GM12878 (cell line): ENCODE results near the gene PIP4K2A. TPM values are rescaled to one million over a fixed set of nuclear protein-coding genes. Genes with fewer than 3 reads are reported as not detected.

Experiments used
- ATAC-seq: fragments of 200-7000 bp; cut with Tn5 transposase; 3 replicates; pipeline ENCODE4 v1.9.1; 2020; ENCODE audit warnings: mild to moderate bottlenecking, moderate library complexity
- BruUV-seq: library from RNA; stranded (reverse); fragments of 400-500 nt; replicated peaks from 2 replicates; lab custom pipeline; 2021; lab: Mats Ljungman, UMichigan
- CTCF ChIA-PET: fragments of 300-600 bp; sonication (Branson Sonifier 250); formaldehyde crosslinking; extraction: SDS; loops from one replicate; lab custom pipeline; 2021; ENCODE audit warnings: inconsistent platforms; lab: Yijun Ruan, JAX
- POLR2A ChIA-PET: fragments of 350-600 bp; formaldehyde crosslinking; extraction: SDS; loops from one replicate; lab custom pipeline; 2021; ENCODE audit warnings: inconsistent platforms; lab: Charles Lee
- RAD21 ChIA-PET: fragments of 300-600 bp; sonication (Branson Sonifier 250); formaldehyde crosslinking; loops from one replicate; lab custom pipeline; 2023; ENCODE audit warnings: antibody characterized with exemption; ENCODE audit not compliant: unreplicated experiment; lab: Charles Lee
- SMC1A ChIA-PET: fragments of 300-600 bp; sonication (Branson Sonifier 250); formaldehyde crosslinking; loops from one replicate; lab custom pipeline; 2023; ENCODE audit not compliant: unreplicated experiment, uncharacterized antibody; lab: Charles Lee
- DNase-seq: peaks from one replicate; pipeline ENCODE4 v3.0.0-alpha.2; 2011; ENCODE audit warnings: low read depth, low spot score
- FAIRE-seq: peaks from 3 replicates; lab custom pipeline; 2011; peaks lifted over from hg19 to GRCh38; lab: Jason Lieb, UNC
- H2AFZ ChIP-seq: 2 replicates; pipeline ENCODE4 v1.6.0; 2011; ENCODE audit warnings: low read depth, low read length, control low read depth; ENCODE audit not compliant: control insufficient read depth
- H3K27ac ChIP-seq: 2 replicates; pipeline ENCODE4 v1.5.1; 2011; ENCODE audit warnings: control low read depth; ENCODE audit not compliant: control insufficient read depth, insufficient read depth
- H3K27me3 ChIP-seq, 2 experiments: replicated peaks in 1 of 2; 2 replicates each; pipeline versions ENCODE4 v1.6.0 to v1.6.1; 2011; ENCODE audit warnings: low read length in 1 of 2; ENCODE audit not compliant: control insufficient read depth in 2 of 2, insufficient read depth in 2 of 2
- H3K36me3 ChIP-seq, 2 experiments: 2 replicates each; pipeline ENCODE4 v1.5.1; 2011; ENCODE audit warnings: low read length in 1 of 2; ENCODE audit not compliant: control insufficient read depth in 2 of 2, insufficient read depth in 2 of 2
- H3K4me1 ChIP-seq: 2 replicates; pipeline ENCODE4 v1.6.1; 2011; ENCODE audit warnings: mild to moderate bottlenecking, low read length, moderate library complexity, mixed read lengths; ENCODE audit not compliant: control insufficient read depth, insufficient read depth
- H3K4me2 ChIP-seq: 2 replicates; pipeline ENCODE4 v1.6.0; 2011; ENCODE audit warnings: control low read depth; ENCODE audit not compliant: control insufficient read depth, insufficient read depth
- H3K4me3 ChIP-seq: fragments of 200-600 bp; sonication (generic); 2 replicates; pipeline ENCODE4 v1.5.1; 2016
- H3K79me2 ChIP-seq: 2 replicates; pipeline ENCODE4 v1.6.0; 2011; ENCODE audit warnings: low read length; ENCODE audit not compliant: control insufficient read depth, insufficient read depth
- H3K9ac ChIP-seq: 2 replicates; pipeline ENCODE4 v1.8.0; 2011; ENCODE audit warnings: low read length, control low read depth, mixed read lengths; ENCODE audit not compliant: control insufficient read depth, insufficient read depth
- H3K9me3 ChIP-seq: replicated peaks from 3 replicates; pipeline ENCODE4 v1.5.1; 2011; ENCODE audit warnings: mild to moderate bottlenecking, low read length; ENCODE audit not compliant: control insufficient read depth, insufficient read depth
- H4K20me1 ChIP-seq: 2 replicates; pipeline ENCODE4 v1.6.0; 2011; ENCODE audit not compliant: control insufficient read depth, insufficient read depth
- ATF7 ChIP-seq: fragments of 450-650 bp; IDR thresholded peaks from 2 replicates; pipeline ENCODE4 v1.6.1; 2016; ENCODE audit warnings: low read depth, mild to moderate bottlenecking
- BCL11A ChIP-seq: IDR thresholded peaks from 2 replicates; pipeline ENCODE4 v1.6.1; 2011; ENCODE audit warnings: low read depth, low read length
- BHLHE40 ChIP-seq, 2 experiments: fragments of 450-650 bp in 1 of 2; IDR thresholded peaks; 2 replicates each; pipeline ENCODE4 v1.6.1; 2011 to 2017; ENCODE audit warnings: low read depth in 2 of 2, borderline replicate concordance in 1 of 2, improper control_type of control experiment in 1 of 2, low read length in 1 of 2, mild to moderate bottlenecking in 1 of 2
- CHD4 ChIP-seq: fragments of 200-600 bp; sonication (generic); IDR thresholded peaks from 2 replicates; pipeline ENCODE4 v1.6.1; 2016; ENCODE audit warnings: mild to moderate bottlenecking
- IKZF1 ChIP-seq: fragments of 450-650 bp; conservative IDR thresholded peaks from 2 replicates; pipeline ENCODE4 v1.6.1; 2017; ENCODE audit warnings: antibody characterized with exemption, mild to moderate bottlenecking
- JUNB ChIP-seq: IDR thresholded peaks from 2 replicates; pipeline ENCODE4 v1.6.1; 2016; ENCODE audit warnings: antibody characterized with exemption, mild to moderate bottlenecking
- MTA2 ChIP-seq: fragments of 450-650 bp; IDR thresholded peaks from 2 replicates; pipeline ENCODE4 v1.6.1; 2016; ENCODE audit warnings: low read depth, mild to moderate bottlenecking, moderate library complexity
- MTA3 ChIP-seq: IDR thresholded peaks from 2 replicates; pipeline ENCODE4 v1.6.1; 2012; ENCODE audit warnings: low read length, inconsistent platforms, borderline replicate concordance
- MXI1 ChIP-seq: fragments of 150-350 bp; IDR thresholded peaks from 2 replicates; pipeline ENCODE4 v1.6.1; 2011; ENCODE audit warnings: low read depth, mild to moderate bottlenecking, inconsistent platforms, low read length, improper control_type of control experiment
- MYB ChIP-seq: fragments of 150-350 bp; IDR thresholded peaks from 2 replicates; pipeline ENCODE4 v1.6.1; 2014; ENCODE audit warnings: mild to moderate bottlenecking, low read depth, low read length, borderline replicate concordance
- NFYB ChIP-seq: IDR thresholded peaks from 2 replicates; pipeline ENCODE4 v1.6.1; 2011; ENCODE audit warnings: low read depth, mild to moderate bottlenecking, low read length, improper control_type of control experiment, moderate library complexity; ENCODE audit not compliant: insufficient read depth
- PAX5 ChIP-seq: IDR thresholded peaks from 2 replicates; pipeline ENCODE4 v1.6.1; 2011; ENCODE audit warnings: low read depth, low read length, borderline replicate concordance
- RAD21 ChIP-seq: IDR thresholded peaks from 2 replicates; pipeline ENCODE4 v1.6.1; 2011; ENCODE audit warnings: mild to moderate bottlenecking, low read depth, low read length, moderate library complexity; ENCODE audit not compliant: insufficient read depth
- SP1 ChIP-seq: IDR thresholded peaks from one replicate; pipeline ENCODE4 v1.6.1; 2011; ENCODE audit warnings: low read depth, low read length
- TCF12 ChIP-seq: IDR thresholded peaks from 2 replicates; pipeline ENCODE4 v1.6.1; 2011; ENCODE audit warnings: low read depth, mild to moderate bottlenecking, low read length
- TCF3 ChIP-seq: IDR thresholded peaks from 2 replicates; pipeline ENCODE4 v1.6.1; 2012; ENCODE audit warnings: low read depth, mild to moderate bottlenecking, low read length, borderline replicate concordance; ENCODE audit not compliant: insufficient read depth
- ZBTB11 ChIP-seq: fragments of 450-650 bp; formaldehyde crosslinking; IDR thresholded peaks from 2 replicates; pipeline ENCODE4 v1.5.0; 2022; ENCODE audit warnings: mild to moderate bottlenecking, missing genetic modification characterization
- WGBS: methylation state at CpG from one replicate; pipeline ENCODE4 v1.1.6; 2016; ENCODE audit warnings: low lambda C conversion rate; ENCODE audit not compliant: insufficient replicate concordance, insufficient coverage; ENCODE audit errors: missing lambda C conversion rate; 5-methylcytosine and 5-hydroxymethylcytosine counted together
- in situ Hi-C: fragments of 300-500 bp; cut with MboI; formaldehyde crosslinking; loops from 9 replicates; pipeline ENCODE4 v1.14.3; 2018; ENCODE audit warnings: mixed read lengths
- intact Hi-C: fragments of 100-400 bp; cut with micrococcal nuclease; formaldehyde crosslinking; loops from one replicate; pipeline ENCODE4 v1.14.2; 2022; ENCODE audit not compliant: unreplicated experiment
- polyA plus RNA-seq, 11 experiments: library from polyadenylated mRNA; depleted of rRNA in 4 of 11; unstranded in 6 of 11; stranded (reverse) in 5 of 11; fragments of >200 nt; fragmentation: Nextera tagmentation in 4 of 11; fragmentation: Illumina TruSeq in 1 of 11; extraction: Ambion mirVana in 4 of 11; extraction: Trizol in 1 of 11; gene quantifications; 1 replicate in 1 of 11; 2 replicates in 10 of 11; pipeline versions ENCODE4 v1.2.1 to v1.2.3, GENCODE V29; 2011 to 2016; ENCODE audit warnings: inconsistent platforms in 2 of 11, missing spikeins in 2 of 11, low read depth in 1 of 11
- total RNA-seq, 4 experiments: library from RNA; depleted of rRNA in 3 of 4; stranded (reverse); fragments of >200 nt in 3 of 4; fragmentation: Illumina TruSeq in 1 of 4; extraction: Trizol in 1 of 4; gene quantifications; 2 replicates each; pipeline versions ENCODE4 v1.2.1 to v1.2.3, GENCODE V29; 2013 to 2021
- TF ChIP-seq, protein P1 (sequence below): fragments of 450-650 bp; IDR thresholded peaks from 2 replicates; pipeline ENCODE4 v1.6.1; 2016; ENCODE audit warnings: mild to moderate bottlenecking
- TF ChIP-seq, protein P2 (sequence below): fragments of 450-650 bp; IDR thresholded peaks from 2 replicates; pipeline ENCODE4 v1.6.1; 2014; ENCODE audit warnings: mild to moderate bottlenecking

The PIP4K2A gene
- total and polyA plus RNA-seq, 10 of the 15 experiments (the other 5 are each of a cell fraction or from before 2014, with no cell fraction given), result 54.3 to 139 (median 84.4) TPM

DNA sequence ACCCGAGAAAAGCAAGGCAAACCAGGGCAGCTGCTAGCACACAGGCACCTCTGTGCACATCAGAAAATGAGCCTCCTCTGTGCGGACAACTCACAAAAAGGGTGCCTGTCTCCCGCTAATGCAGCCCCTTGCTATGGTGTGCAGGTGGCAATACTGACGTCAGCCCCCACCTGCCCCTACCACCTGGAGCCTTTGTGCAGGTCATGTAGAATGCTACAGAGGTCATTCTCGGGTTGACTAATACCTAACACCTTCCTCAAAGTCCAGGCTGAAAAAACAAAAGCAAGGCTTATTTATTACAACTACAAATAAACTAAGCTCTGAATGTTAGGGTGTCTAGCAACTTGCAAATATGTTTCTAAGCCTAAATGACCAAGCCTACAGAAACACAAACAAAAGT, 13.9 kb downstream of the PIP4K2A start:
- ChIA-PET POLR2A (interaction anchor here (0.8 to 3.3 kb wide), 14 partner anchors 9 to 85 kb away, joined by 3 to 21 read pairs (median 3); partner anchors contain the start of gene PIP4K2A), CTCF (interaction anchor here (0.8 to 2.2 kb wide), 8 partner anchors 9 to 84 kb away, joined by 3 to 8 read pairs (median 5); no protein-coding TSS in a partner anchor), RAD21 (interaction anchor here (1.0 to 3.5 kb wide), 7 partner anchors 10 to 85 kb away, joined by 3 to 21 read pairs (median 5); no protein-coding TSS in a partner anchor), SMC1A (interaction anchor here (0.9 to 11.0 kb wide), 16 partner anchors 8 to 104 kb away, joined by 3 to 82 read pairs (median 7); no protein-coding TSS in a partner anchor)
- H3K4me1 ChIP-seq, result peaks cover 53% of the 10 kb centered on the region
- H2AFZ ChIP-seq, result no peak overlapping the region
- peak; percentile 45 for ATAC-seq
- H3K27me3 ChIP-seq, result no peaks in the 10 kb centered on the region
- peak; percentile 56 for FAIRE-seq
- intact Hi-C loops, result loop anchor here (10.0 kb wide), 1 partner anchor 374 kb away; no protein-coding TSS in a partner anchor
- 22% methylated on average over 5 of the region's 5 CpGs for WGBS
- peak overlapping the region; percentile 51 for H3K4me2 ChIP-seq
- peaks cover 0 to 15% of the 10 kb centered on the region in 2 experiments; a peak in 3 of 4 replicates for H3K36me3 ChIP-seq
- no peak for DNase-seq
- no TSS peak for BruUV-seq
- H3K4me3 ChIP-seq, result peak overlapping the region; percentile 38; the same call in 1 of the 2 replicates
- H3K9me3 ChIP-seq, result no peaks in the 10 kb centered on the region; the same call in 2 of the 3 replicates
- 0 out of 2 replicates have a peak overlapping the region, but pooled peaks have one; percentile 16 for H3K27ac ChIP-seq
- H3K9ac ChIP-seq, result no peak overlapping the region
- peaks cover 99% of the 10 kb centered on the region for H3K79me2 ChIP-seq
- H4K20me1 ChIP-seq, result peaks cover 3% of the 10 kb centered on the region; the same call in 1 of the 2 replicates
- in situ Hi-C loops, result no loop called here
- no peak for TF ChIP-seq RAD21
- peak; percentile 75 for TF ChIP-seq ATF7
- no peak for TF ChIP-seq MTA3
- peak; percentile 94 for TF ChIP-seq TCF12
- TF ChIP-seq CHD4, result no peak
- TF ChIP-seq MYB, result no peak
- no peak for TF ChIP-seq BCL11A
- TF ChIP-seq, protein P1, sequence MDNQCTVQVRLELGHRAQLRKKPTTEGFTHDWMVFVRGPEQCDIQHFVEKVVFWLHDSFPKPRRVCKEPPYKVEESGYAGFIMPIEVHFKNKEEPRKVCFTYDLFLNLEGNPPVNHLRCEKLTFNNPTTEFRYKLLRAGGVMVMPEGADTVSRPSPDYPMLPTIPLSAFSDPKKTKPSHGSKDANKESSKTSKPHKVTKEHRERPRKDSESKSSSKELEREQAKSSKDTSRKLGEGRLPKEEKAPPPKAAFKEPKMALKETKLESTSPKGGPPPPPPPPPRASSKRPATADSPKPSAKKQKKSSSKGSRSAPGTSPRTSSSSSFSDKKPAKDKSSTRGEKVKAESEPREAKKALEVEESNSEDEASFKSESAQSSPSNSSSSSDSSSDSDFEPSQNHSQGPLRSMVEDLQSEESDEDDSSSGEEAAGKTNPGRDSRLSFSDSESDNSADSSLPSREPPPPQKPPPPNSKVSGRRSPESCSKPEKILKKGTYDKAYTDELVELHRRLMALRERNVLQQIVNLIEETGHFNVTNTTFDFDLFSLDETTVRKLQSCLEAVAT, result no peak
- no peak for TF ChIP-seq NFYB
- TF ChIP-seq JUNB, result peak; percentile 69; the same call in 1 of the 2 replicates
- no peak for TF ChIP-seq SP1
- TF ChIP-seq TCF3, result peak; percentile 84
- no peak for TF ChIP-seq PAX5
- no peak for TF ChIP-seq BHLHE40 (IDR thresholded peaks at IDR 0.05; ENCODE audit: borderline replicate concordance in 1 of 2, low read depth in 2 of 2, low read length in 1 of 2)
- 0 out of 2 replicates have a peak, but pooled peaks have one; percentile 35 for TF ChIP-seq IKZF1
- TF ChIP-seq, protein P2, sequence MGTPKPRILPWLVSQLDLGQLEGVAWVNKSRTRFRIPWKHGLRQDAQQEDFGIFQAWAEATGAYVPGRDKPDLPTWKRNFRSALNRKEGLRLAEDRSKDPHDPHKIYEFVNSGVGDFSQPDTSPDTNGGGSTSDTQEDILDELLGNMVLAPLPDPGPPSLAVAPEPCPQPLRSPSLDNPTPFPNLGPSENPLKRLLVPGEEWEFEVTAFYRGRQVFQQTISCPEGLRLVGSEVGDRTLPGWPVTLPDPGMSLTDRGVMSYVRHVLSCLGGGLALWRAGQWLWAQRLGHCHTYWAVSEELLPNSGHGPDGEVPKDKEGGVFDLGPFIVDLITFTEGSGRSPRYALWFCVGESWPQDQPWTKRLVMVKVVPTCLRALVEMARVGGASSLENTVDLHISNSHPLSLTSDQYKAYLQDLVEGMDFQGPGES, result no peak
- 0 out of 2 replicates have a peak, but pooled peaks have one; percentile 37 for TF ChIP-seq MTA2
- no peak for TF ChIP-seq ZBTB11 (CRISPR knock-in tag)
- TF ChIP-seq MXI1, result 0 out of 2 replicates have a peak, but pooled peaks have one; percentile 22
